ENCODE measurements around the gene ROCK2.

The ROCK2 gene

GRCh38 chr2:11228692-11229091 lies 115.7 kb downstream of the ROCK2 start:
- DNase-seq: no peak

- no peak for DNase-seq
Measured at GRCh38 chr2:11227595-11227994, 116.8 kb downstream of the ROCK2 start.

GRCh38 chr2:11224887-11225286 lies 119.5 kb downstream of the ROCK2 start:
- no peak for DNase-seq

GRCh38 chr2:11222845-11223244 lies 121.6 kb downstream of the ROCK2 start:
- no peak for DNase-seq

GRCh38 chr2:11220445-11220844 lies 124.0 kb downstream of the ROCK2 start:
- no peak for DNase-seq

- no peak for DNase-seq
Measured at GRCh38 chr2:11215407-11215806, 129.0 kb downstream of the ROCK2 start.

GRCh38 chr2:11214770-11215169 lies 129.7 kb downstream of the ROCK2 start:
- no peak for DNase-seq

- DNase-seq: no peak
Measured at GRCh38 chr2:11213975-11214374, 130.5 kb downstream of the ROCK2 start.

- no peak for DNase-seq
Measured at GRCh38 chr2:11213090-11213638, 131.3 kb downstream of the ROCK2 start.

- no peak for DNase-seq
Measured at GRCh38 chr2:11212645-11213044, 131.8 kb downstream of the ROCK2 start.

- DNase-seq: no peak
Measured at GRCh38 chr2:11208083-11208482, 136.4 kb downstream of the ROCK2 start.

GRCh38 chr2:11203480-11203879 lies 141.0 kb downstream of the ROCK2 start:
- no peak for DNase-seq

- no peak for DNase-seq
Measured at GRCh38 chr2:11201969-11202368, 142.5 kb downstream of the ROCK2 start.

GRCh38 chr2:11200651-11201050 lies 143.8 kb downstream of the ROCK2 start:
- no peak for DNase-seq

GRCh38 chr2:11196246-11196645 lies 148.2 kb downstream of the ROCK2 start:
- no peak for DNase-seq

- no peak for DNase-seq
Measured at GRCh38 chr2:11187731-11188130, 156.7 kb downstream of the ROCK2 start.

- DNase-seq: no peak
Measured at GRCh38 chr2:11187083-11187619, 157.3 kb downstream of the ROCK2 start.

GRCh38 chr2:11186145-11186544 lies 158.3 kb downstream of the ROCK2 start:
- DNase-seq: no peak

- DNase-seq: no peak
Measured at GRCh38 chr2:11182951-11183350, 161.5 kb downstream of the ROCK2 start.

- DNase-seq: no peak
Measured at GRCh38 chr2:11180653-11181052, 163.8 kb downstream of the ROCK2 start.

GRCh38 chr2:11179899-11180298 lies 164.5 kb downstream of the ROCK2 start:
- no peak for DNase-seq

- DNase-seq: no peak
Measured at GRCh38 chr2:11179196-11179595, 165.2 kb downstream of the ROCK2 start.

- no peak for DNase-seq
Measured at GRCh38 chr2:11177871-11178690, 166.4 kb downstream of the ROCK2 start.

GRCh38 chr2:11175293-11175795 lies 169.1 kb downstream of the ROCK2 start:
- no peak for DNase-seq
